Stimulated activated CD8-positive, alpha-beta memory T cell treated with anti-CD3 and anti-CD28 coated beads, Interleukin-4, amount 100 ng/mL, for 1 hour (primary cell): Measurements from ENCODE around the gene GALK2.
"Not testable (repeated sequence)": the region's sequence is repeated elsewhere in the genome, so short reads cannot be mapped to it uniquely, and the experiment has no call there.

Source experiments
- DNase-seq, 2 donors: peaks; one replicate each; pipeline ENCODE4 v3.0.0-alpha.2; 2020; ENCODE audit warnings: low read depth in 2 of 2, low spot score in 1 of 2

Gene GALK2

DNA sequence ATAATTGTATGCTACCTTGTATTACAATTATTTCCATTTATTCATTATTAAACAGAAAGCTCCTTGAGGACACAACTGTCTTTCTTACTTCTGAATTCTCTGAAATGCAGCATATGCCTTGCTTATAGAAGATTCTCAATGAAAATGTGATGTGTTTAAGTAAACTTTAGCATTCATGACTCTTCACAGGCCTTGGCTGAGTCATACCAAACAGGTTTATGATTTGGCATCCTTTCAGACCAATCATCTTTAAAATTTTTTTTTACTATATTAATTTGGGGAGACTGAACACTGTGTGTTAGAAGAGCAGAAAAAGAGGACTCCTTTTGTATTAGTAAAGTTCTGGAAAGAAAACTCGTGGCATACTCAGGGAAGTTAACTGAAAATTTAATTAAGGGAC is 6.4 kb upstream of the GALK2 start:
- DNase-seq = no peak

GRCh38 chr15:49164865-49165264 is 5.2 kb upstream of the GALK2 start:
- DNase-seq = no peak

GRCh38 chr15:49168016-49168415 is 2.0 kb upstream of the GALK2 start:
- no peak for DNase-seq

DNA sequence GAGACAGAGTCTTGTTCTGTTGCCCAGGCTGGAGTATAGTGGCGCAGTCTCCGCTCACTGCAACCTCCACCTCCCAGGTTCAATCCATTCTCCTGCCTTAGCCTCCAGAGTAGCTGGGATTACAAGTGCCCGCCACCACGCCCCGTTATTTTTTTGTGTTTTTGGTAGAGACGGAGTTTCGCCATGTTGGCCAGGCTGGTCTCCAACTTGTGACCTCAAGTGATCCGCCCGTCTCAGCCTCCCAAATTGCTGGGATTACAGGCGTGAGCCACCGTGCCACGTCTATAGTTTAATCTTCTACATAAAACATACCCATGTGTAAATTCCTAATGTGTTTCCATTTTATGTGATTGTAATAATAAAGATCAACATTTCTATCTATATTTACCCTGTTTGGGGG is 1.7 kb downstream of the GALK2 start:
- no peak for DNase-seq

GRCh38 chr15:49174902-49175301 is 4.9 kb downstream of the GALK2 start:
- no peak for DNase-seq

- not testable (repeated sequence) for DNase-seq
These were observed 5.7 kb downstream of the GALK2 start for GRCh38 chr15:49175582-49176397.

DNA sequence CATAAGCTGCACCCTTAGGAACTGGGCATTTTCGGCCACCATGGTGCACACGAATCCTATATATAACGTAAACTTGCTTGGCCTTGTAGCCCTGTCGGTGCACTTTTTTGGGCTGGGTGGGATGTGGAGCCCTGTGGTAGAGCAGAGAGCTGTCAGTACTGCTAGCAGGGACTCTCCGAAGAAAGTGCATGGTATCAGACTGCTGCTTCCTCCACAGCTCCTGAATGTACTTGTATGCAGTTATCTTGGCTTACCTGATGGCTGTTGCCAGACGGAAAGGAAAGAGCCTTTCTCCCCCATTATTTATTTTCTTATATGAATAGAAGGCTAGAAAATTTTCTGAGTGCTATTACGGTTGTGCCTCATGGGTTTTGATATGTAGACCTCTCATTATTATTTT is 8.4 kb downstream of the GALK2 start:
- DNase-seq = no peak

- no peak for DNase-seq
These were observed 9.6 kb downstream of the GALK2 start for GRCh38 chr15:49179433-49180190.

- no peak for DNase-seq
These were observed 12.1 kb downstream of the GALK2 start for GRCh38 chr15:49182128-49182527.

DNA sequence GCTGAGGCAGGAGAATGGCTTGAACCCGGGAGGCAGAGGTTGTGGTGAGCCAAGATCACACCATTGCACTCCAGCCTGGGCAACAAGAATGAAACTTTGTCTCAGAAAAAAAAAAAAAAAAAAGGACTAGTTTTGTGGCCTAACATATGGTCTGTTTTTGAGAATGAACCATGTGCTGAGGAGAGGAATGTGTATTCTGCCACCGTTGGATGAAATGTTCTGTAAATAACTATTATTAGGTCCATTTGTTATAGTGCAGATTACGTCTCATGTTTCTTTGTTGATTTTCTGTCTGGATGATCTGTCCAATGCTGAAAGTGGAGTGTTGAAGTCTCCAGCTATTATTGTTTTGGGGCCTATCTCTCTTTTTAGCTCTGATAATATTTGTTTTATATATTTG is 13.7 kb downstream of the GALK2 start:
- not testable (repeated sequence) for DNase-seq

- no peak for DNase-seq
These were observed 15.4 kb downstream of the GALK2 start for GRCh38 chr15:49185473-49185872.

DNA sequence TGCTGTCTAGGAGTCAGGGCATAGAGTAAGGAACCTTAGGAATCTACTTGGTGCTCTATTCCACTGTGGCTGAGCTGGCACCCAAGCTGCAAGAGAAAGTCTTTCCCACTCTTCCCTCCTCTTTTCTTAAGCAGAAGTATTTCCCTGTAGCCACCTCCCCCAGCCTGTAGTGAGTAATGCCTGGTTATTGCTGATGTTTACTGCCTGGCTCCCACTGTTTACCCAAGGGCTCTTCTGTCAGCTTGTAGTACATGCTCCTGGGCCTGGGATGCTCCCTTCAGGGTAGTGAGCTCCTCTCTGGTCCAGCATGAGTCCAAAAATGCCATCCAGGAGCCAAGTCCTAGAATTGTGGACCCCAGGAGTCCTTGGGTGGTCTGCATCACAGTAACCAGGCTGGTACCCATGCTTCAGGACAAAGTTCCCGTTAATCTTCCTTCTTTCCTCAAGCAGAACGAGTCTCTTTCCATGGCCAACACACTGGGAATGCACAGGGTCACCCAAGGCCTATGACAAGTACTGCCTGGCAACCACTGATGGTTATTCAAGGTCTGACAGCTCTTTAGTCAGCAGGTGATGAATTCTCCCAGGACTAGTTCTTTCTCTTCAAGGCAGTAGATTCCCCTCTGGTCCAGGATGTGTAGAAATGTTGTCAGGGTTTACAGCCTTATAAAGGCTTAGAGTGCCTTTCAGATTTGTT is 17.6 kb downstream of the GALK2 start:
- DNase-seq = no peak

DNA sequence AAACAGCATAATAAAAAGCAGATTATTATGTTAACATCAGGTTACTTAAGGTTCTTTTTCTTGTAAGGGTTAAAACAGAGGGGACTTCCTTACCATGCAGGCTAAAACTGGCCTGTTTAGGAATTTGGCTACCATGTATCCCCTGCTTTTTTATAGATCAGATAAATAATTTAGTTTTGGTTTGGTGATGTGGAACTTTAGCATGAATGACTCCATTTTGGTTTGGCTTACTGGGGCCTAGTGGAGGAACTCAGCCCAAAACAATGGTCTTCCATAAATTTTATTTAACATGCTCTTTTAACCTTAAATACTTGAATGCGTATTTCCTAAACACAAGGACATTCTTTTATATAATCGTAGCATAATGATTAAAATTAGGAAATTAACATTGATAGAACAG is 18.9 kb downstream of the GALK2 start:
- DNase-seq = no peak

DNA sequence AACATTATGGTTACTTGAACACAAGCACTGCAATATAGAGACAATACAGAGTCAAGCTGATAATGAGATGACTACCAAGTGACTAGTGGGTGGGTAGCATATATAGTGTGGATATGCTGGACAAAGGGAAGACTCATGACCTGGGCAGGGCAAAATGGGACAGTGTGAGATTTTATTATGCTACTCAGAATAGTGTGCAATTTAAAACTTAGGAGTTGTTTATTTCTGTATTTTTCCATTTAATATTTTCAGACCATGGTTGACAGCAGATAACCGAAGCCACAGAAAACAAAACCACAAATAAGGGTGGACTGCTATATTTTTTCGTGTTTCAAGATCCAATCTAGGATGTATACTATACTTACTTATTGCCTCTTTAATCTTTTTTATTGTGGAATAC is 19.6 kb downstream of the GALK2 start:
- no peak for DNase-seq

DNA sequence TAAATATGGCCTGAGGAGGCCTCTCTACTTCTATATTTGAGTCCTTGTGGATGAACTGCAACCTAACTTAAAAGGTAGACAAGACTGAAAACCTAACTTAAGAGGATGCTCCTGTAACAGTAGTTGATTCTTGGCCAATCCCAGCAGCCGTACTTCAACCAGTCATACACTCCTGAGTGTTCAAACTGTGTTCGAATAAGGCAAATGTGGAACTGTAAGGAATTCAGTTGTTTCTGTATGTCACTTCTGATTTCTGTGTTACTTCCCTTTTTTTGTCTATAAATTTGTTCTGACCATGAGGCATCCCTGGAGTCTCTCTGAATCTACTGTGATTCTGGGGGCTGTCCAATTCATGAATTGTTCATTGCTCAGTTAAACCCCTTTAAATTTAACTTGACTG is 20.5 kb downstream of the GALK2 start:
- no peak for DNase-seq

- DNase-seq = no peak
These were observed 21.8 kb downstream of the GALK2 start for GRCh38 chr15:49191892-49192291.

- DNase-seq = no peak
These were observed 26.8 kb downstream of the GALK2 start for GRCh38 chr15:49196856-49197255.

- no peak for DNase-seq
These were observed 29.6 kb downstream of the GALK2 start for GRCh38 chr15:49199666-49200065.

- DNase-seq = no peak
These were observed 30.3 kb downstream of the GALK2 start for GRCh38 chr15:49200347-49200746.

DNA sequence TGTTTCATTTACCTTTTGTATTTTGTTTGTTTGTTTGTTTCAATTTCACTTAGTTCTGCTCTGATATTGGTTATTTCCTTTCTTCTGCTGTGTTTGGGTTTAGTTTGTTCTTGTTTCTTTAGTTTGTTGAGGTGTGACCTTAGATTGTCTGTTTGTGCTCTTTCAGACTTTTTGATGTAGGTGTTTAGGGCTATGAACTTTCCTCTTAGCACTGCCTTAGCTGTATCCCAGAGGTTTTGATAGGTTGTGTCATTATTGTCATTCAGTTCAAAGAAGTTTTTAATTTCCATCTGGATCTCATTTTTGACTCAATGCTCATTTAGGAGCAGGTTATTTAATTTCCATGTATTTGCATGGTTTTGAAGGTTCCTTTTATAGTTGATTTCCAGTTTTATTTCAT is 38.1 kb downstream of the GALK2 start:
- DNase-seq = not testable (repeated sequence)

- no peak for DNase-seq
These were observed 42.9 kb downstream of the GALK2 start for GRCh38 chr15:49212897-49213296.
